ENCODE data around the gene SORT1. TPM values are rescaled to one million over a fixed set of nuclear protein-coding genes. Genes with fewer than 3 reads are reported as not detected.
A peak's percentile ranks its signal among the peaks of the same experiment; 100 is the strongest.

Gene SORT1
- total RNA-seq, 2 donors from 2014 or later = 44.9 to 46.2 TPM

GRCh38 chr1:109283748-109284600, 113.7 kb downstream of the SORT1 start:
- DNase-seq = no peak
- no peaks in the 10 kb centered on the region for H3K9me3 ChIP-seq (ENCODE audit: control insufficient read depth, low read length)
- peak overlapping the region; percentile 44 for H3K9ac ChIP-seq (ENCODE audit: extremely low read depth, low read length, poor library complexity, severe bottlenecking)
- H3K27ac ChIP-seq (ENCODE audit: low read depth, low read length) = peak overlapping the region; percentile 76
- Mint-ChIP-seq H3K27ac (peak overlapping the region; percentile 88), H3K4me3 (peak overlapping the region; percentile 86), H3K9me3 (peaks cover 6% of the 10 kb centered on the region), H3K36me3 (ENCODE audit: low read depth) (peaks cover 21% of the 10 kb centered on the region), H3K4me1 (peaks cover 22% of the 10 kb centered on the region), H3K27me3 (ENCODE audit: insufficient read depth) (no peaks in the 10 kb centered on the region)
- no peak for TF ChIP-seq CTCF (conservative IDR thresholded peaks at IDR 0.05)
- peaks cover 14% of the 10 kb centered on the region for H3K36me3 ChIP-seq (ENCODE audit: control insufficient read depth, insufficient read depth, low read length)
- H3K27me3 ChIP-seq (ENCODE audit: control insufficient read depth, insufficient read depth, low read length, poor library complexity, severe bottlenecking) = no peaks in the 10 kb centered on the region
- 81 to 88% methylated on average over 12 to 17 of the region's 17 CpGs for WGBS, 2 experiments (ENCODE audit: insufficient coverage in 1 of 2, insufficient read length in 1 of 2)
- peak overlapping the region; percentile 97 for H3K4me3 ChIP-seq (ENCODE audit: low read length)
- H3K4me1 ChIP-seq (ENCODE audit: control insufficient read depth, insufficient read depth, low read length) = peaks cover 4% of the 10 kb centered on the region

GRCh38 chr1:109282952-109283747, 114.6 kb downstream of the SORT1 start, which contains the start of gene PSRC1:
Gene PSRC1, minus strand, starts transcription at chr1:109283145.
- peaks cover 20% of the 10 kb centered on the region for H3K36me3 ChIP-seq (ENCODE audit: control insufficient read depth, insufficient read depth, low read length)
- Mint-ChIP-seq H3K4me1 (peaks cover 24% of the 10 kb centered on the region), H3K27ac (peak within 1 kb of the TSS; percentile 88), H3K36me3 (ENCODE audit: low read depth) (peaks cover 25% of the 10 kb centered on the region), H3K27me3 (ENCODE audit: insufficient read depth) (no peaks in the 10 kb centered on the region), H3K4me3 (peak within 1 kb of the TSS; percentile 86), H3K9me3 (peaks cover 4% of the 10 kb centered on the region)
- H3K27ac ChIP-seq (ENCODE audit: low read depth, low read length) = peak within 1 kb of the TSS; percentile 5
- peak; percentile 98 for DNase-seq
- peak; percentile 64 for TF ChIP-seq CTCF (conservative IDR thresholded peaks at IDR 0.05)
- 2 to 16% methylated on average over 13 to 56 of the region's 56 CpGs for WGBS, 2 experiments (ENCODE audit: insufficient coverage in 1 of 2, insufficient read length in 1 of 2)
- no peaks in the 10 kb centered on the region for H3K9me3 ChIP-seq (ENCODE audit: control insufficient read depth, low read length)
- H3K4me1 ChIP-seq (ENCODE audit: control insufficient read depth, insufficient read depth, low read length) = peaks cover 4% of the 10 kb centered on the region
- peak within 1 kb of the TSS; percentile 44 for H3K9ac ChIP-seq (ENCODE audit: extremely low read depth, low read length, poor library complexity, severe bottlenecking)
- peak within 1 kb of the TSS; percentile 97 for H3K4me3 ChIP-seq (ENCODE audit: low read length)
- no peaks in the 10 kb centered on the region for H3K27me3 ChIP-seq (ENCODE audit: control insufficient read depth, insufficient read depth, low read length, poor library complexity, severe bottlenecking)

GRCh38 chr1:109282497-109282951, 115.2 kb downstream of the SORT1 start:
- no peak for DNase-seq
- Histone ChIP-seq H3K4me1 (ENCODE audit: control insufficient read depth, insufficient read depth, low read length) (peaks cover 4% of the 10 kb centered on the region), H3K36me3 (ENCODE audit: control insufficient read depth, insufficient read depth, low read length) (peaks cover 21% of the 10 kb centered on the region), H3K4me3 (ENCODE audit: low read length) (peak overlapping the region; percentile 97), H3K9me3 (ENCODE audit: control insufficient read depth, low read length) (no peaks in the 10 kb centered on the region), H3K9ac (ENCODE audit: extremely low read depth, low read length, poor library complexity, severe bottlenecking) (peak overlapping the region; percentile 44), H3K27me3 (ENCODE audit: control insufficient read depth, insufficient read depth, low read length, poor library complexity, severe bottlenecking) (no peaks in the 10 kb centered on the region), H3K27ac (ENCODE audit: low read depth, low read length) (no peak overlapping the region)
- H3K27me3 Mint-ChIP-seq (ENCODE audit: insufficient read depth) = no peaks in the 10 kb centered on the region
- TF ChIP-seq CTCF (conservative IDR thresholded peaks at IDR 0.05) = no peak
- H3K4me3 Mint-ChIP-seq = peak overlapping the region; percentile 86
- WGBS, 2 experiments (ENCODE audit: insufficient coverage in 1 of 2, insufficient read length in 1 of 2) = 0 to 5% methylated on average over 4 to 10 of the region's 10 CpGs
- peaks cover 25% of the 10 kb centered on the region for H3K36me3 Mint-ChIP-seq (ENCODE audit: low read depth)
- peak overlapping the region; percentile 88 for H3K27ac Mint-ChIP-seq
- peaks cover 25% of the 10 kb centered on the region for H3K4me1 Mint-ChIP-seq
- no peaks in the 10 kb centered on the region for H3K9me3 Mint-ChIP-seq

Data from endodermal cell (in vitro differentiated cells).